Activated CD4-positive, alpha-beta memory T cell treated with anti-CD3 and anti-CD28 coated beads for 36 hours (primary cell): ENCODE data around the gene NIPA2. TPM values are rescaled to one million over a fixed set of nuclear protein-coding genes. Genes with fewer than 3 reads are reported as not detected.

Source experiments
- CTCF ChIA-PET: fragments of 350-600 bp; sonication (Branson Sonifier 250); formaldehyde crosslinking; loops from one replicate; lab custom pipeline; 2021; ENCODE audit warnings: antibody characterized with exemption, inconsistent platforms; lab: Charles Lee
- POLR2A ChIA-PET: fragments of 350-600 bp; sonication (Branson Sonifier 250); formaldehyde crosslinking; loops from one replicate; lab custom pipeline; 2021; ENCODE audit warnings: antibody characterized with exemption; lab: Charles Lee
- DNase-seq: peaks from one replicate; pipeline ENCODE4 v3.0.0-alpha.2; 2020
- H3K27ac Mint-ChIP-seq: one replicate; pipeline ENCODE4 v1.8.0; 2021; ENCODE audit warnings: mixed read lengths
- H3K27me3 Mint-ChIP-seq: one replicate; pipeline ENCODE4 v1.8.0; 2021; ENCODE audit warnings: mixed read lengths
- H3K36me3 Mint-ChIP-seq: one replicate; pipeline ENCODE4 v1.8.0; 2021; ENCODE audit warnings: mixed read lengths
- H3K4me1 Mint-ChIP-seq: one replicate; pipeline ENCODE4 v1.8.0; 2021; ENCODE audit warnings: low read depth, mixed read lengths
- H3K4me3 Mint-ChIP-seq: one replicate; pipeline ENCODE4 v1.8.0; 2021; ENCODE audit warnings: mild to moderate bottlenecking, mixed read lengths
- H3K9me3 Mint-ChIP-seq: one replicate; pipeline ENCODE4 v1.8.0; 2021; ENCODE audit warnings: mixed read lengths
- intact Hi-C: fragments of 100-400 bp; cut with micrococcal nuclease; formaldehyde crosslinking; loops from one replicate; pipeline ENCODE4 v1.15.1; 2023
- total RNA-seq, 2 experiments: library from RNA; stranded (reverse); gene quantifications; one replicate each; pipeline ENCODE4 v1.2.3, GENCODE V29; 2021

NIPA2 gene
- total RNA-seq, 2 experiments from 2014 or later = 70.5 TPM

- DNase-seq = no peak
- ChIA-PET POLR2A (no interaction called here), CTCF (no interaction called here)
- intact Hi-C loops = no loop called here
- peak overlapping the region; percentile 53 for H3K27ac Mint-ChIP-seq
- H3K27me3 Mint-ChIP-seq = no peaks in the 10 kb centered on the region
- peaks cover 50% of the 10 kb centered on the region for H3K4me1 Mint-ChIP-seq
- H3K36me3 Mint-ChIP-seq = peaks cover 46% of the 10 kb centered on the region
- no peaks in the 10 kb centered on the region for H3K9me3 Mint-ChIP-seq
- H3K4me3 Mint-ChIP-seq = no peak overlapping the region
Observed at GRCh38 chr15:22844421-22845288, 6.2 kb downstream of the NIPA2 start.

- CTCF ChIA-PET = no interaction called here
- Mint-ChIP-seq H3K4me3 (no peak overlapping the region), H3K4me1 (peaks cover 55% of the 10 kb centered on the region), H3K9me3 (no peaks in the 10 kb centered on the region), H3K27me3 (no peaks in the 10 kb centered on the region), H3K36me3 (peaks cover 44% of the 10 kb centered on the region), H3K27ac (peak overlapping the region; percentile 53)
- POLR2A ChIA-PET = no interaction called here
- intact Hi-C loops = no loop called here
- DNase-seq = no peak
Observed at GRCh38 chr15:22845289-22845900, 6.9 kb downstream of the NIPA2 start.

DNA sequence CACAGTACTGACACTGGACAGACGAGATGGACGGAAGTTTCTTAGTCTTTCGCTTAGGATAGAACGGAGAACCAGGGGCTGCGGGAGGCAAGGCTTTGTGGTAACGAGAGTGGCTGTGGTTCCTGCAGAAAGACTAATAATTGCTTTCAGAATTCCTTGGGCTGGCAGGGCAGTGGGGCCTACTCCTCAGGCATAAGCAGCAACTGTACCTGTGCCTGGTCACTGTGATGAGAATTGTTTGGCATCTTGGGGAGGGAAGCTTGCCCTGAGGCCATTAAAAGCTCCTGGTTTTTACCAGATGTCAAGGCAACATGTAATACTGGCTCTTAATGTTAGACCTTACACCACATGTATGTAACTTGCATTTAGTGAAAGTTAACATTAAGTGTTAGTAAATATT is 7.6 kb downstream of the NIPA2 start:
- Mint-ChIP-seq H3K4me1 (peaks cover 55% of the 10 kb centered on the region), H3K27me3 (no peaks in the 10 kb centered on the region), H3K4me3 (no peak overlapping the region), H3K9me3 (no peaks in the 10 kb centered on the region), H3K27ac (no peak overlapping the region), H3K36me3 (peaks cover 43% of the 10 kb centered on the region)
- intact Hi-C loops = no loop called here
- ChIA-PET CTCF (no interaction called here), POLR2A (no interaction called here)
- no peak for DNase-seq

DNA sequence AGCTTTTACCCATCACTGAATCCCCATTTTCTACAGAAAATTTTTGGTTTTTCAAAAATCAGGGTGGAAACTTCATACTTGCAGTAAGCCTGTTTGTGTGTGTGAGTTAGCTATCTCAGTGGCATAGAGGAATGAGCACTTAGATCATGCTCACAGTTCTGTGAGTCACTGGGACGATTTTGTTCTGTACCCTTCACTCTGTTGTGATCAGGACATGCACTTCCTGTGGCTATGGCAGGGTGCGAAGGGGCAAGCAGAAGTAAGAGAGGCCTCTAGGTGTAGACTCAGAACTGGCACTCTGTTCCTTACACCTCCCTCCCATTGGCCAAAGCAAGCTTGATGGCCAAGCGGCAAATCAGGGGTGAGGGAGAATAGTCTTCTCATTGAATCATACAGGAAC is 11.6 kb downstream of the NIPA2 start:
- Mint-ChIP-seq H3K36me3 (peaks cover 42% of the 10 kb centered on the region), H3K27ac (peak overlapping the region; percentile 38), H3K4me3 (no peak overlapping the region), H3K27me3 (no peaks in the 10 kb centered on the region), H3K4me1 (peaks cover 42% of the 10 kb centered on the region), H3K9me3 (no peaks in the 10 kb centered on the region)
- peak; percentile 30 for DNase-seq
- intact Hi-C loops = loop anchor here (1.0 kb wide), 1 partner anchor 12 kb away; the partner anchor contains the start of gene NIPA2
- CTCF ChIA-PET = no interaction called here
- POLR2A ChIA-PET = no interaction called here

- Mint-ChIP-seq H3K36me3 (peaks cover 39% of the 10 kb centered on the region), H3K27ac (peak overlapping the region; percentile 45), H3K9me3 (no peaks in the 10 kb centered on the region), H3K4me1 (peaks cover 35% of the 10 kb centered on the region), H3K4me3 (no peak overlapping the region), H3K27me3 (no peaks in the 10 kb centered on the region)
- DNase-seq = peak; percentile 20
- ChIA-PET POLR2A (no interaction called here), CTCF (no interaction called here)
- intact Hi-C loops = no loop called here
Observed at GRCh38 chr15:22851513-22851912, 13.0 kb downstream of the NIPA2 start.

DNA sequence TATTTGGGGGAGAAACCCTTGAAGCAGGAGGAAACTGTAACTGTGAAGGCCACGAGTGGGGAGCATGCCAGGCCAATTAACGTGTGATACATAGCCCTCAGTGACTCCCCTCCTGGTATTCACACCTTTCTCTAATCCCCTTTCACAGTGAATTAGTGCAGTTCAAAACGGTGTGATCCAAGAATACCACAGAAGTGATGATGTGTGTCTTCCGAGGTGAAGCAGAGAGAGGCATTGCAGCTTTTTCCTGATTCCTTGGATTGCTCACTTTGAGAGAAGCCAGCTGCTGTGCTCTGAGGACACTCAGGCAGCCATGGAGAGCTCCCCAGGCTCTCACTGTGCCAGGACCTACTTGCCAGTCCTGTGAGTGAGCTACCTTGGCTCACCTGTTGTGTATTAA is 17.3 kb downstream of the NIPA2 start:
- intact Hi-C loops = no loop called here
- Mint-ChIP-seq H3K27ac (no peak overlapping the region), H3K27me3 (no peaks in the 10 kb centered on the region), H3K4me3 (no peak overlapping the region), H3K4me1 (peaks cover 8% of the 10 kb centered on the region), H3K36me3 (peaks cover 43% of the 10 kb centered on the region), H3K9me3 (no peaks in the 10 kb centered on the region)
- CTCF ChIA-PET = interaction anchor here (1.1 kb wide), 1 partner anchor 12 kb away, joined by 3 read pairs; no protein-coding TSS in a partner anchor
- DNase-seq = no peak
- POLR2A ChIA-PET = interaction anchor here (0.6 kb wide), 1 partner anchor 11 kb away, joined by 3 read pairs; no protein-coding TSS in a partner anchor

- intact Hi-C loops = no loop called here
- Mint-ChIP-seq H3K36me3 (peaks cover 44% of the 10 kb centered on the region), H3K9me3 (no peaks in the 10 kb centered on the region), H3K27me3 (no peaks in the 10 kb centered on the region), H3K27ac (no peak overlapping the region), H3K4me1 (peaks cover 6% of the 10 kb centered on the region), H3K4me3 (no peak overlapping the region)
- ChIA-PET CTCF (interaction anchor here (0.6 to 0.7 kb wide), 2 partner anchors 122 to 519 kb away, joined by 3 to 4 read pairs; no protein-coding TSS in a partner anchor), POLR2A (no interaction called here)
- no peak for DNase-seq
Observed at GRCh38 chr15:22856659-22857058, 18.2 kb downstream of the NIPA2 start.

DNA sequence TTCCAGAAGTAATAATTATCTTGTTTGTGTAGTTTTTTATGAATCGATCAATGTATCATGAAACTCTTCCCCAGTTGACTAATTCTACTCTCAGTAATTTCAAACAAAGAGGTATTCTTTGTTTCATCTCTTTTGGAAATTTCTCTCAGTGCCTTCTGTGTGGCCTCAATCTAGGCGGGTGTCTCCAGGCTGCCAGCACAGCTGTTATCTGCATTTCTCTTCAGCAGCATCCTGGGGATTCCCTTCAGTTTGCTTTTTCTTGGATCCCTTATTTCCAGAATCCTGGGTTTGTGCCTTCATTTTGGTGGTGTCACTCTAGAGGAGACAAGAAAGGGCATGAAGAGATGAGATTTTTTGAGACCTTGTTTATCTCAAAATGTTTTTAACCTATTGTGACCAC is 22.7 kb downstream of the NIPA2 start:
- DNase-seq = no peak
- ChIA-PET CTCF (no interaction called here), POLR2A (no interaction called here)
- no peaks in the 10 kb centered on the region for H3K9me3 Mint-ChIP-seq
- H3K27me3 Mint-ChIP-seq = no peaks in the 10 kb centered on the region
- peaks cover 55% of the 10 kb centered on the region for H3K36me3 Mint-ChIP-seq
- intact Hi-C loops = no loop called here
- H3K4me3 Mint-ChIP-seq = no peak overlapping the region
- H3K27ac Mint-ChIP-seq = peak overlapping the region; percentile 23
- H3K4me1 Mint-ChIP-seq = peaks cover 4% of the 10 kb centered on the region

DNA sequence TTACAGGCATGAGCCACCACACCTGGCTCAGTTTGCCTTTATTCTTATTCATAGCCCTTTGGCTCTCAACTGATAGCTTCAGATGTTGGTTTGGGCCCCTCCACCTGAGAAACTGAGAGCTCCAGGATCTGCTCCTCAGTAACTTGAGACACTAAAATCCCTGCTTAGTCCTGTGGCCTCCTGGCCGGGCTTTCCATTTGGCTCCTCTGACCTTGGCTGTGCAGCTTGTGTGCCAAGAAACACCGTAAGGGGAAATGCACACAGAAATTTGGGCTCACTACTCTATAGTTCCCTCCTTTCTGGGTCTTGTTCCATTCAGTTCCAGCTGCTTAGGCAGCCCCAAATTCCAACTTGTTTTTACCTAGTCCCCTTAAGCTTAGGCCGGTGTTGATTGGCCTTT is 24.9 kb downstream of the NIPA2 start:
- H3K4me1 Mint-ChIP-seq = peaks cover 4% of the 10 kb centered on the region
- no peak overlapping the region for H3K4me3 Mint-ChIP-seq
- DNase-seq = no peak
- intact Hi-C loops = no loop called here
- H3K9me3 Mint-ChIP-seq = no peaks in the 10 kb centered on the region
- peak overlapping the region; percentile 6 for H3K27ac Mint-ChIP-seq
- peaks cover 55% of the 10 kb centered on the region for H3K36me3 Mint-ChIP-seq
- ChIA-PET CTCF (no interaction called here), POLR2A (no interaction called here)
- no peaks in the 10 kb centered on the region for H3K27me3 Mint-ChIP-seq

GRCh38 chr15:22866079-22866478 is 27.6 kb downstream of the NIPA2 start:
- H3K9me3 Mint-ChIP-seq = no peaks in the 10 kb centered on the region
- no peak overlapping the region for H3K4me3 Mint-ChIP-seq
- H3K36me3 Mint-ChIP-seq = peaks cover 46% of the 10 kb centered on the region
- no peaks in the 10 kb centered on the region for H3K27me3 Mint-ChIP-seq
- no peak for DNase-seq
- ChIA-PET POLR2A (no interaction called here), CTCF (no interaction called here)
- no peak overlapping the region for H3K27ac Mint-ChIP-seq
- intact Hi-C loops = no loop called here
- H3K4me1 Mint-ChIP-seq = peaks cover 2% of the 10 kb centered on the region

- intact Hi-C loops = no loop called here
- ChIA-PET POLR2A (no interaction called here), CTCF (interaction anchor here (1.0 kb wide), 1 partner anchor 12 kb away, joined by 3 read pairs; no protein-coding TSS in a partner anchor)
- H3K27me3 Mint-ChIP-seq = no peaks in the 10 kb centered on the region
- no peak overlapping the region for H3K4me3 Mint-ChIP-seq
- H3K4me1 Mint-ChIP-seq = no peaks in the 10 kb centered on the region
- no peak overlapping the region for H3K27ac Mint-ChIP-seq
- DNase-seq = no peak
- no peaks in the 10 kb centered on the region for H3K9me3 Mint-ChIP-seq
- H3K36me3 Mint-ChIP-seq = peaks cover 46% of the 10 kb centered on the region
Observed at GRCh38 chr15:22867886-22868285, 29.4 kb downstream of the NIPA2 start.

- ChIA-PET CTCF (no interaction called here), POLR2A (no interaction called here)
- peaks cover 46% of the 10 kb centered on the region for H3K36me3 Mint-ChIP-seq
- no peak overlapping the region for H3K27ac Mint-ChIP-seq
- H3K27me3 Mint-ChIP-seq = no peaks in the 10 kb centered on the region
- no peaks in the 10 kb centered on the region for H3K4me1 Mint-ChIP-seq
- no peaks in the 10 kb centered on the region for H3K9me3 Mint-ChIP-seq
- H3K4me3 Mint-ChIP-seq = no peak overlapping the region
- intact Hi-C loops = no loop called here
- DNase-seq = no peak
Observed at GRCh38 chr15:22868495-22868894, 30.0 kb downstream of the NIPA2 start.
